Adrenal gland (tissue), 12 donors: Measurements from ENCODE around the gene GREM2. TPM values are rescaled to one million over a fixed set of nuclear protein-coding genes. Genes with fewer than 3 reads are reported as not detected.
A peak's percentile ranks its signal among the peaks of the same experiment; 100 is the strongest.

Experiments used
- DNase-seq, 7 donors: peaks; one replicate each; pipeline ENCODE4 v3.0.0-alpha.2; 2019 to 2020
- H3K27ac ChIP-seq, 5 donors: fragments of 200-600 bp; sonication (generic) in 4 of 5; 1 replicate in 3 of 5; 2 replicates in 2 of 5; pipeline versions ENCODE4 v1.5.1 to v1.8.0; 2016 to 2020; ENCODE audit warnings: mild to moderate bottlenecking in 1 of 5
- H3K27me3 ChIP-seq: fragments of 200-600 bp; 2 replicates; pipeline ENCODE4 v1.8.0; 2021
- H3K36me3 ChIP-seq, 2 donors: fragments of 200-600 bp; replicated peaks in 1 of 2; 1 replicate in 1 of 2; 2 replicates in 1 of 2; pipeline versions ENCODE4 v1.5.1 to v1.8.0; 2018 to 2022
- H3K4me1 ChIP-seq, 2 donors: fragments of 200-600 bp; replicated peaks in 1 of 2; 1 replicate in 1 of 2; 2 replicates in 1 of 2; pipeline versions ENCODE4 v1.5.1 to v1.8.0; 2018 to 2021
- H3K4me3 ChIP-seq, 4 donors: fragments of 200-600 bp; sonication (generic) in 3 of 4; one replicate each; pipeline ENCODE4 v1.5.1; 2016 to 2018
- H3K9me3 ChIP-seq, 3 donors: fragments of 200-600 bp; sonication (generic) in 1 of 3; replicated peaks in 1 of 3; 1 replicate in 2 of 3; 2 replicates in 1 of 3; pipeline versions ENCODE4 v1.5.1 to v1.8.0; 2016 to 2021
- CTCF ChIP-seq, 6 experiments: fragments of 450-650 bp in 4 of 6; fragments of 200-600 bp in 2 of 6; sonication (generic) in 1 of 6; IDR thresholded peaks; 1 replicate in 5 of 6; 2 replicates in 1 of 6; pipeline versions ENCODE4 v1.5.1 to v1.8.0; 2016 to 2021; ENCODE audit warnings: antibody characterized with exemption in 6 of 6, mild to moderate bottlenecking in 2 of 6, moderate library complexity in 1 of 6
- POLR2A ChIP-seq, 2 donors: fragments of 450-650 bp; IDR thresholded peaks; one replicate each; pipeline ENCODE4 v1.6.1; 2017; ENCODE audit warnings: antibody characterized with exemption in 2 of 2, mild to moderate bottlenecking in 2 of 2, moderate library complexity in 1 of 2
- WGBS, 4 donors: extraction: QIAGEN DNeasy Blood & Tissue Kit in 2 of 4; methylation state at CpG; one replicate each; pipeline versions ENCODE4 v1.1.5 to v1.1.7; 2013 to 2017; 5-methylcytosine and 5-hydroxymethylcytosine counted together
- intact Hi-C, 2 donors: fragments of 100-400 bp; cut with DNase I; formaldehyde crosslinking; loops; one replicate each; pipeline versions ENCODE4 v1.14.1 to v1.15.0; 2022 to 2023
- polyA plus RNA-seq, 3 donors: library from polyadenylated mRNA; stranded (reverse); fragments of 200-250 nt in 2 of 3; fragments of 350-450 nt in 1 of 3; fragmentation: Illumina TruSeq in 1 of 3; extraction: RNeasy Lipid Tissue Mini Kit (QIAGEN cat#74804) in 1 of 3; gene quantifications; one replicate each; pipeline ENCODE4 v1.2.3, GENCODE V29; 2013 to 2014
- total RNA-seq, 9 donors: library from RNA; depleted of rRNA in 4 of 9; stranded (reverse); fragments of >200 nt in 4 of 9; fragments of 120-200 nt in 1 of 9; fragmentation: NEBNext Ultra II Directional in 1 of 9; extraction: Animal tissue kit (Norgen Biotek cat#: 25700) in 1 of 9; gene quantifications; one replicate each; pipeline versions ENCODE4 v1.1.0 to v1.2.4, GENCODE V29; 2013 to 2023
- donor health status: healthy with polysubstance abuse.
- donor health status: Bipolar disorder and iron deficiency.
- donor health status: DM: yes; HTN: yes; CAD: no.
- donor health status: DM: no; HTN: no; CAD: no.
- donor health status: DM: no; HTN: no; CAD: no.
- donor health status: DM: yes; HTN: yes; CAD: no.

Gene GREM2
- total and polyA plus RNA-seq, 12 donors, result 0.39 to 3.2 (median 0.68) TPM

DNA sequence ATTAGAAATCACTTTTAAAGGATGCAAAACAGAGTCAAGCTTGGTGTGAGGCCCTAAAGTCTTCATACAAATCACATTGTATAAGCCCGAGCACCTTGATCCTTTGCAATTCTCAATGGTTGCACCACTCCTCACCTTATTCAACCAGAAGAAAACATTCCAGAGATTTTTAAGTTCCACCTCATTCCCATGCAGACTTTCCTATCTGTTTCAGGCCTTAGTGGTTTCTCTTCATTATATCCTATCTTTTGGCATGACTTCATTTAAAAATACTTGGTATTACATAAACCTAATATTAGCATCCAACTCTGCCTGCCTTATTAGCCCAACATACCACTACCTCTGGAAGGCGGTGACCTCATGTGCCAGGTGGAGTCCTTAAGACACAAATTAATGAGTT, 9.3 kb upstream of the GREM2 start:
- Histone ChIP-seq H3K4me3 (no peak overlapping the region), H3K4me1 (no peaks in the 10 kb centered on the region), H3K27ac (no peak overlapping the region), H3K27me3 (no peaks in the 10 kb centered on the region), H3K36me3 (no peaks in the 10 kb centered on the region), H3K9me3 (no peaks in the 10 kb centered on the region)
- TF ChIP-seq POLR2A (IDR thresholded peaks at IDR 0.05), result no peak
- no peak for TF ChIP-seq CTCF (IDR thresholded peaks at IDR 0.05)
- DNase-seq, result no peak
- 90 to 92% (median 91%) methylated on average over 2 of the region's 2 CpGs for WGBS, 4 donors
- intact Hi-C loops, result no loop called here

- H3K9me3 ChIP-seq, result no peaks in the 10 kb centered on the region
- no peaks in the 10 kb centered on the region for H3K4me1 ChIP-seq
- no peak overlapping the region for H3K27ac ChIP-seq
- DNase-seq, result peak in 5 of 7 donors; percentile 7 to 59 (median 24)
- H3K36me3 ChIP-seq, result no peaks in the 10 kb centered on the region
- intact Hi-C loops, result no loop called here
- no peaks in the 10 kb centered on the region for H3K27me3 ChIP-seq
- no peak overlapping the region for H3K4me3 ChIP-seq
- WGBS, 4 donors, result 47 to 58% (median 53%) methylated on average over 16 to 19 of the region's 19 CpGs
- TF ChIP-seq POLR2A (IDR thresholded peaks at IDR 0.05) (no peak), CTCF (IDR thresholded peaks at IDR 0.05) (no peak)
Observed at GRCh38 chr1:240619906-240620621, 8.1 kb upstream of the GREM2 start.

GRCh38 chr1:240619357-240619756, 7.4 kb upstream of the GREM2 start:
- intact Hi-C loops, result no loop called here

DNA sequence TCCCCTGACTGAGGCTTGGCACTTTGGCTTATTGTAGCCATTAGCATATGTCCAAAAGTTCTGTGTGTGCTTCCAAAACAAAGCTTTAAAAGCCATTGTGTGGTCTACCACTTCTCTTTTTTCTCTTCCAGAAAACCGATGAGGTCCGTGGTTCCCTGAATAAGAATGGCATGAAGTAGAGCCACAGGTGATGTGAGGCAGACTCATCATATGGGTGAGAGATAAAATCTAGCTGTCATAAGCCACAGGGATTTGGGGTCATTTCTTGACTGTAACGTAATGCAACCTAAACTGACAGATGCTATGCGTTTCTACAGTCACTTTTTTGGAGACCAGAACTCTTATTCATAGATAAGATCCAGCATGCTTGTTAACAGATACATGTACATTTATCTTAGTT, 7.0 kb upstream of the GREM2 start:
- Histone ChIP-seq H3K27ac (no peak overlapping the region), H3K9me3 (no peaks in the 10 kb centered on the region), H3K27me3 (no peaks in the 10 kb centered on the region), H3K36me3 (no peaks in the 10 kb centered on the region), H3K4me3 (no peak overlapping the region), H3K4me1 (no peaks in the 10 kb centered on the region)
- intact Hi-C loops, result no loop called here
- TF ChIP-seq CTCF (IDR thresholded peaks at IDR 0.05) (no peak), POLR2A (IDR thresholded peaks at IDR 0.05) (no peak)
- WGBS, 4 donors, result 70 to 79% (median 74%) methylated on average over 4 of the region's 4 CpGs
- no peak for DNase-seq

More at GRCh38 chr1:240619357-240619756, 7.4 kb upstream of the GREM2 start:
- Histone ChIP-seq H3K4me1 (no peaks in the 10 kb centered on the region), H3K4me3 (no peak overlapping the region), H3K36me3 (no peaks in the 10 kb centered on the region), H3K27me3 (no peaks in the 10 kb centered on the region), H3K9me3 (no peaks in the 10 kb centered on the region), H3K27ac (peak overlapping the region in 1 of 5 donors; percentile 4)
- WGBS, 4 donors, result 69 to 84% (median 78%) methylated on average over 5 of the region's 5 CpGs
- no peak for TF ChIP-seq CTCF (IDR thresholded peaks at IDR 0.05)
- DNase-seq, result no peak
